ENCODE results near the gene HADHB.

GRCh38 chr2:26336719-26337118, 92.0 kb downstream of the HADHB start:
- TF ChIP-seq TEAD4 (IDR thresholded peaks at IDR 0.05; ENCODE audit: borderline replicate concordance, insufficient read depth), result no peak
- TF ChIP-seq CTCF (IDR thresholded peaks at IDR 0.05), result no peak
- TF ChIP-seq MAX (IDR thresholded peaks at IDR 0.05; ENCODE audit: low read depth), result no peak
- no peak for TF ChIP-seq JUND (IDR thresholded peaks at IDR 0.05)
- no peak for TF ChIP-seq MXI1 (IDR thresholded peaks at IDR 0.05; ENCODE audit: low read depth, low read length)
